ENCODE data around the gene HINT3.

- TF ChIP-seq CTCF (conservative IDR thresholded peaks at IDR 0.05) = no peak
- no peak for TF ChIP-seq ZFX (IDR thresholded peaks at IDR 0.05)
Observed at GRCh38 chr6:125987026-125987617, 30.6 kb downstream of the HINT3 start.
